ENCODE results near the gene VAV3. TPM values are rescaled to one million over a fixed set of nuclear protein-coding genes. Genes with fewer than 3 reads are reported as not detected.

The VAV3 gene
- total RNA-seq, 1 experiment from 2014 or later = 10.0 TPM

DNA sequence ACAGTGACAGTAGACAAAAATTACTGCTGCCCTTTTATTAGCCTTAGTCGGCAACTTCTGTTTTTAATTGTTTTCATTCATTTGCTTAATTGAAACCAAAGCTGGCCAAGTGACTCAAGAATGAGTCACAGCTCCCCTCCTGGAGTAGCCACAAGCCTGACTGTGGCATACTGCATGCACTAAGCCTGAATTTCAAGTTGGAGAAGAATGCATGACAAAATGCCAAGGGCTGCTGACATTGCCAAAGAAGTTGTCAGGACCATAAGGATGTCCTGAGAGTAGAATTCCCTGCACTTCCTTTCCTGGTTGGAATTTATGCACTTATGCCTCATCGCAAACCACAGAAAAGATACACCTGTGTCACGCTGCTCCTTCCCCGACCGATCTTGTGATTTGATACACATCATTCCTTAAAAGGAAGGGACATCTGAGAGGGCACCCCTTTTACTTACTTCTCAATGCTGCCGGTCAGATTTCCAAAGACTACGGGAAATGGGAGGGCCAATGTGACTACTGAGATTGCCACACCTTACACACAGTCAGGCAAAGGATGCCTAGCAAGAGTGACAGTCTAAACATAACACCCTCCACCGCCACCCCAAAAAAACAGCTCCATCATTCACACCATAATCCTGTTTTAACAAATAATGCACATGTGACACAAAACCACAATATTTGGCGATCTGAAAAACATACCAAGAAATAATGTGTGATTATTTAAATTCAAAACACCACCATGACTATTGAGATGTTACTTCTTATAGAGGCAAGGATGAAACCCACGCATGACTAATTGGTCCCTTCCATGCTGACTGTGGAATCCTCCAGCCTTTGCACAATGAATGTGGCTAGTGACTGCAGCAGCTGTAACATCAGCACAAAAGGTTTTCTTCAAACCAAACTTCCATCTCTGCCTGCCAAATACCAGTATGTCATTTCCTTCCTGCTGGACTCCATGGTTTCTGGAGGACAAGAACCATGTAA is 28.2 kb downstream of the VAV3 start:
- Mint-ChIP-seq H3K9me3 (no peaks in the 10 kb centered on the region; the same call in 1 of the 2 replicates), H3K4me3 (peak overlapping the region; percentile 29), H3K27me3 (ENCODE audit: low read depth) (no peaks in the 10 kb centered on the region), H3K27ac (peak overlapping the region; percentile 81), H3K4me1 (peaks cover 36% of the 10 kb centered on the region), H3K36me3 (no peaks in the 10 kb centered on the region)
- DNase-seq (ENCODE audit: low spot score) (peak; percentile 22), ATAC-seq (peak; percentile 93)
- ChIA-PET CTCF (interaction anchor here (1.0 to 1.4 kb wide), 2 partner anchors 27 to 28 kb away, joined by 3 to 4 read pairs; partner anchors contain the start of gene VAV3), POLR2A (interaction anchor here (0.7 kb wide), 1 partner anchor 70 kb away, joined by 3 read pairs; no protein-coding TSS in a partner anchor)
- TF ChIP-seq, protein P1, sequence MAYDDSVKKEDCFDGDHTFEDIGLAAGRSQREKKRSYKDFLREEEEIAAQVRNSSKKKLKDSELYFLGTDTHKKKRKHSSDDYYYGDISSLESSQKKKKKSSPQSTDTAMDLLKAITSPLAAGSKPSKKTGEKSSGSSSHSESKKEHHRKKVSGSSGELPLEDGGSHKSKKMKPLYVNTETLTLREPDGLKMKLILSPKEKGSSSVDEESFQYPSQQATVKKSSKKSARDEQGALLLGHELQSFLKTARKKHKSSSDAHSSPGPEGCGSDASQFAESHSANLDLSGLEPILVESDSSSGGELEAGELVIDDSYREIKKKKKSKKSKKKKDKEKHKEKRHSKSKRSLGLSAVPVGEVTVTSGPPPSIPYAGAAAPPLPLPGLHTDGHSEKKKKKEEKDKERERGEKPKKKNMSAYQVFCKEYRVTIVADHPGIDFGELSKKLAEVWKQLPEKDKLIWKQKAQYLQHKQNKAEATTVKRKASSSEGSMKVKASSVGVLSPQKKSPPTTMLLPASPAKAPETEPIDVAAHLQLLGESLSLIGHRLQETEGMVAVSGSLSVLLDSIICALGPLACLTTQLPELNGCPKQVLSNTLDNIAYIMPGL (CRISPR knock-in tag; IDR thresholded peaks at IDR 0.05) = no peak
- TF ChIP-seq ZNF317 (CRISPR knock-in tag; IDR thresholded peaks at IDR 0.05; ENCODE audit: borderline replicate concordance, low read depth) (peak; percentile 69), PRRX2 (CRISPR knock-in tag; IDR thresholded peaks at IDR 0.05) (no peak), ZNF121 (CRISPR knock-in tag; IDR thresholded peaks at IDR 0.05) (no peak), GABPB1 (CRISPR knock-in tag; IDR thresholded peaks at IDR 0.05) (no peak)
- TF ChIP-seq, protein P2, sequence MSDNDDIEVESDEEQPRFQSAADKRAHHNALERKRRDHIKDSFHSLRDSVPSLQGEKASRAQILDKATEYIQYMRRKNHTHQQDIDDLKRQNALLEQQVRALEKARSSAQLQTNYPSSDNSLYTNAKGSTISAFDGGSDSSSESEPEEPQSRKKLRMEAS (CRISPR knock-in tag; IDR thresholded peaks at IDR 0.05) = no peak

DNA sequence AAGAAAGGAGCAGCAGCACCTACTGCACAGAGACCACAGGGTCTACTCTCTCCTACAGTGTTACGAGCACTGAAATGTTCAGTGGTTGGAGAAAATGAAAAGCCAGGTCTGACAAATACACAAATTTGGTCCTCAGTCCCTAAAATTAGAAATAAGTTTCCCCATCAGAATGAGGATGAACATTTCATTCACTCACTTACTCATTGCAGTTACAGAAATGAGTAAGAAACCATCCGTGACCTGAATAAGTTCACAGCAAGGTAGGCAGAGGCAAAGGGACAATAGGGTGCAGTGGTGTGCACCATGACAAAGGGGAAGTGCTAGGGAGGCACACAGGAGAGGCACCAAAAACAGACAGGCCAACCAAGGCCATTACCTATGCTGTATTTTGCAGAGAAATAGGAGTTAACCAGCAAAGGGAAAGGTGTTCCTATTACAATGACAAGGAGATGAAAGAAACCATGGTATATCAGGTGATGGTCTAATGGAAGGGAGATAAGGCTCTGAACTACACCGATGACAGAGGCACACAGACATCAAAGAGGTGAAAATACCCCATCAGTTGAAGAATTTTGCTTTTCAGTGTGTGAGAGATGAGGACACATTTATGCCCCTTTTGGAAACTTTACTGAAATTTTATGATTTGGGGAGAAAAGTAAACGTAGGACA is 29.4 kb downstream of the VAV3 start:
- no peaks in the 10 kb centered on the region for H3K27me3 Mint-ChIP-seq (ENCODE audit: low read depth)

More for the DNA sequence above, 29.4 kb downstream of the VAV3 start:
- CTCF ChIA-PET = no interaction called here
- no peaks in the 10 kb centered on the region for H3K36me3 Mint-ChIP-seq
- TF ChIP-seq ESRRA (CRISPR knock-in tag; IDR thresholded peaks at IDR 0.05; ENCODE audit: borderline replicate concordance) (no peak), RELA (CRISPR knock-in tag; IDR thresholded peaks at IDR 0.05; ENCODE audit: borderline replicate concordance) (no peak), ZNF396 (CRISPR knock-in tag; IDR thresholded peaks at IDR 0.05; ENCODE audit: borderline replicate concordance) (no peak), ETV6 (CRISPR knock-in tag; IDR thresholded peaks at IDR 0.05) (no peak), STAT6 (CRISPR knock-in tag; conservative IDR thresholded peaks at IDR 0.05; ENCODE audit: low read depth) (no peak), NR2C2 (CRISPR knock-in tag; IDR thresholded peaks at IDR 0.05) (no peak), IRF2 (CRISPR knock-in tag; IDR thresholded peaks at IDR 0.05; ENCODE audit: borderline replicate concordance, low read depth) (no peak), MXD4 (CRISPR knock-in tag; IDR thresholded peaks at IDR 0.05; ENCODE audit: borderline replicate concordance) (no peak)
- TF ChIP-seq, protein P3, sequence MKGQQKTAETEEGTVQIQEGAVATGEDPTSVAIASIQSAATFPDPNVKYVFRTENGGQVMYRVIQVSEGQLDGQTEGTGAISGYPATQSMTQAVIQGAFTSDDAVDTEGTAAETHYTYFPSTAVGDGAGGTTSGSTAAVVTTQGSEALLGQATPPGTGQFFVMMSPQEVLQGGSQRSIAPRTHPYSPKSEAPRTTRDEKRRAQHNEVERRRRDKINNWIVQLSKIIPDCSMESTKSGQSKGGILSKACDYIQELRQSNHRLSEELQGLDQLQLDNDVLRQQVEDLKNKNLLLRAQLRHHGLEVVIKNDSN (CRISPR knock-in tag; IDR thresholded peaks at IDR 0.05) = no peak
- TF ChIP-seq, protein P4, sequence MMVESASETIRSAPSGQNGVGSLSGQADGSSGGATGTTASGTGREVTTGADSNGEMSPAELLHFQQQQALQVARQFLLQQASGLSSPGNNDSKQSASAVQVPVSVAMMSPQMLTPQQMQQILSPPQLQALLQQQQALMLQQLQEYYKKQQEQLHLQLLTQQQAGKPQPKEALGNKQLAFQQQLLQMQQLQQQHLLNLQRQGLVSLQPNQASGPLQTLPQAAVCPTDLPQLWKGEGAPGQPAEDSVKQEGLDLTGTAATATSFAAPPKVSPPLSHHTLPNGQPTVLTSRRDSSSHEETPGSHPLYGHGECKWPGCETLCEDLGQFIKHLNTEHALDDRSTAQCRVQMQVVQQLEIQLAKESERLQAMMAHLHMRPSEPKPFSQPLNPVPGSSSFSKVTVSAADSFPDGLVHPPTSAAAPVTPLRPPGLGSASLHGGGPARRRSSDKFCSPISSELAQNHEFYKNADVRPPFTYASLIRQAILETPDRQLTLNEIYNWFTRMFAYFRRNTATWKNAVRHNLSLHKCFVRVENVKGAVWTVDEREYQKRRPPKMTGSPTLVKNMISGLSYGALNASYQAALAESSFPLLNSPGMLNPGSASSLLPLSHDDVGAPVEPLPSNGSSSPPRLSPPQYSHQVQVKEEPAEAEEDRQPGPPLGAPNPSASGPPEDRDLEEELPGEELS (CRISPR knock-in tag; IDR thresholded peaks at IDR 0.05) = no peak
- TF ChIP-seq, protein P5, sequence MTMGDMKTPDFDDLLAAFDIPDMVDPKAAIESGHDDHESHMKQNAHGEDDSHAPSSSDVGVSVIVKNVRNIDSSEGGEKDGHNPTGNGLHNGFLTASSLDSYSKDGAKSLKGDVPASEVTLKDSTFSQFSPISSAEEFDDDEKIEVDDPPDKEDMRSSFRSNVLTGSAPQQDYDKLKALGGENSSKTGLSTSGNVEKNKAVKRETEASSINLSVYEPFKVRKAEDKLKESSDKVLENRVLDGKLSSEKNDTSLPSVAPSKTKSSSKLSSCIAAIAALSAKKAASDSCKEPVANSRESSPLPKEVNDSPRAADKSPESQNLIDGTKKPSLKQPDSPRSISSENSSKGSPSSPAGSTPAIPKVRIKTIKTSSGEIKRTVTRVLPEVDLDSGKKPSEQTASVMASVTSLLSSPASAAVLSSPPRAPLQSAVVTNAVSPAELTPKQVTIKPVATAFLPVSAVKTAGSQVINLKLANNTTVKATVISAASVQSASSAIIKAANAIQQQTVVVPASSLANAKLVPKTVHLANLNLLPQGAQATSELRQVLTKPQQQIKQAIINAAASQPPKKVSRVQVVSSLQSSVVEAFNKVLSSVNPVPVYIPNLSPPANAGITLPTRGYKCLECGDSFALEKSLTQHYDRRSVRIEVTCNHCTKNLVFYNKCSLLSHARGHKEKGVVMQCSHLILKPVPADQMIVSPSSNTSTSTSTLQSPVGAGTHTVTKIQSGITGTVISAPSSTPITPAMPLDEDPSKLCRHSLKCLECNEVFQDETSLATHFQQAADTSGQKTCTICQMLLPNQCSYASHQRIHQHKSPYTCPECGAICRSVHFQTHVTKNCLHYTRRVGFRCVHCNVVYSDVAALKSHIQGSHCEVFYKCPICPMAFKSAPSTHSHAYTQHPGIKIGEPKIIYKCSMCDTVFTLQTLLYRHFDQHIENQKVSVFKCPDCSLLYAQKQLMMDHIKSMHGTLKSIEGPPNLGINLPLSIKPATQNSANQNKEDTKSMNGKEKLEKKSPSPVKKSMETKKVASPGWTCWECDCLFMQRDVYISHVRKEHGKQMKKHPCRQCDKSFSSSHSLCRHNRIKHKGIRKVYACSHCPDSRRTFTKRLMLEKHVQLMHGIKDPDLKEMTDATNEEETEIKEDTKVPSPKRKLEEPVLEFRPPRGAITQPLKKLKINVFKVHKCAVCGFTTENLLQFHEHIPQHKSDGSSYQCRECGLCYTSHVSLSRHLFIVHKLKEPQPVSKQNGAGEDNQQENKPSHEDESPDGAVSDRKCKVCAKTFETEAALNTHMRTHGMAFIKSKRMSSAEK (CRISPR knock-in tag; IDR thresholded peaks at IDR 0.05; ENCODE audit: borderline replicate concordance) = no peak
- TF ChIP-seq, protein P6, sequence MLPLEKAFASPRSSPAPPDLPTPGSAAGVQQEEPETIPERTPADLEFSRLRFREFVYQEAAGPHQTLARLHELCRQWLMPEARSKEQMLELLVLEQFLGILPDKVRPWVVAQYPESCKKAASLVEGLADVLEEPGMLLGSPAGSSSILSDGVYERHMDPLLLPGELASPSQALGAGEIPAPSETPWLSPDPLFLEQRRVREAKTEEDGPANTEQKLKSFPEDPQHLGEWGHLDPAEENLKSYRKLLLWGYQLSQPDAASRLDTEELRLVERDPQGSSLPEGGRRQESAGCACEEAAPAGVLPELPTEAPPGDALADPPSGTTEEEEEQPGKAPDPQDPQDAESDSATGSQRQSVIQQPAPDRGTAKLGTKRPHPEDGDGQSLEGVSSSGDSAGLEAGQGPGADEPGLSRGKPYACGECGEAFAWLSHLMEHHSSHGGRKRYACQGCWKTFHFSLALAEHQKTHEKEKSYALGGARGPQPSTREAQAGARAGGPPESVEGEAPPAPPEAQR (CRISPR knock-in tag; IDR thresholded peaks at IDR 0.05) = no peak
- peak overlapping the region; percentile 19 for H3K27ac Mint-ChIP-seq
- no peak for DNase-seq (ENCODE audit: low spot score)
- peaks cover 38% of the 10 kb centered on the region for H3K4me1 Mint-ChIP-seq
- peak; percentile 29; the same call in 1 of the 2 replicates for ATAC-seq
- H3K4me3 Mint-ChIP-seq = peak overlapping the region; percentile 0; the same call in 1 of the 2 replicates
- no peaks in the 10 kb centered on the region for H3K9me3 Mint-ChIP-seq
- POLR2A ChIA-PET = no interaction called here

All from WTC11 (cell line).